Neural cell (in vitro differentiated cells): ENCODE data around the gene PDGFA.

Experiments used
- CTCF ChIP-seq: fragments of 450-650 bp; IDR thresholded peaks from 2 replicates; pipeline ENCODE4 v1.5.1; 2014; ENCODE audit warnings: antibody characterized with exemption, mild to moderate bottlenecking, moderate library complexity; ENCODE audit not compliant: poor library complexity, severe bottlenecking
- EZH2 ChIP-seq: fragments of 200-600, 300-800 bp; shearing (Covaris generic), sonication (generic); IDR thresholded peaks from 2 replicates; pipeline ENCODE4 v1.6.1; 2014; ENCODE audit warnings: antibody characterized with exemption, low read length, borderline replicate concordance, mild to moderate bottlenecking; ENCODE audit not compliant: insufficient read depth, poor library complexity, severe bottlenecking

GRCh38 chr7:522951-523314 lies 3.3 kb upstream of the PDGFA start:
- TF ChIP-seq CTCF (no peak), EZH2 (no peak)
